HepG2 (cell line): ENCODE results near the gene ANKDD1A.

Experiments
- IRF2 ChIP-seq: IDR thresholded peaks from 2 replicates; pipeline ENCODE4 v1.6.1; 2018; ENCODE audit warnings: missing genetic modification reagents, missing compliant biosample characterization
- JUN ChIP-seq: sonication (generic); formaldehyde crosslinking; IDR thresholded peaks from 2 replicates; pipeline ENCODE4 v1.4.0; 2020; ENCODE audit warnings: mild to moderate bottlenecking, missing genetic modification reagents
- NFIC ChIP-seq: IDR thresholded peaks from 2 replicates; pipeline ENCODE4 v1.6.1; 2012; ENCODE audit warnings: mild to moderate bottlenecking, low read length, inconsistent platforms
- RAD21 ChIP-seq: fragments of 450-650 bp; formaldehyde crosslinking; IDR thresholded peaks from 2 replicates; pipeline ENCODE4 v1.5.0; 2020; ENCODE audit warnings: mild to moderate bottlenecking
- TF ChIP-seq, protein P1 (sequence below): sonication (generic); formaldehyde crosslinking; IDR thresholded peaks from 2 replicates; pipeline ENCODE4 v1.5.0; 2020; ENCODE audit warnings: mild to moderate bottlenecking, missing genetic modification reagents, moderate library complexity
- TF ChIP-seq, protein P2 (sequence below): sonication (generic); formaldehyde crosslinking; IDR thresholded peaks from 2 replicates; pipeline ENCODE4 v1.5.1; 2020; ENCODE audit warnings: missing genetic modification reagents, mild to moderate bottlenecking, borderline replicate concordance

DNA sequence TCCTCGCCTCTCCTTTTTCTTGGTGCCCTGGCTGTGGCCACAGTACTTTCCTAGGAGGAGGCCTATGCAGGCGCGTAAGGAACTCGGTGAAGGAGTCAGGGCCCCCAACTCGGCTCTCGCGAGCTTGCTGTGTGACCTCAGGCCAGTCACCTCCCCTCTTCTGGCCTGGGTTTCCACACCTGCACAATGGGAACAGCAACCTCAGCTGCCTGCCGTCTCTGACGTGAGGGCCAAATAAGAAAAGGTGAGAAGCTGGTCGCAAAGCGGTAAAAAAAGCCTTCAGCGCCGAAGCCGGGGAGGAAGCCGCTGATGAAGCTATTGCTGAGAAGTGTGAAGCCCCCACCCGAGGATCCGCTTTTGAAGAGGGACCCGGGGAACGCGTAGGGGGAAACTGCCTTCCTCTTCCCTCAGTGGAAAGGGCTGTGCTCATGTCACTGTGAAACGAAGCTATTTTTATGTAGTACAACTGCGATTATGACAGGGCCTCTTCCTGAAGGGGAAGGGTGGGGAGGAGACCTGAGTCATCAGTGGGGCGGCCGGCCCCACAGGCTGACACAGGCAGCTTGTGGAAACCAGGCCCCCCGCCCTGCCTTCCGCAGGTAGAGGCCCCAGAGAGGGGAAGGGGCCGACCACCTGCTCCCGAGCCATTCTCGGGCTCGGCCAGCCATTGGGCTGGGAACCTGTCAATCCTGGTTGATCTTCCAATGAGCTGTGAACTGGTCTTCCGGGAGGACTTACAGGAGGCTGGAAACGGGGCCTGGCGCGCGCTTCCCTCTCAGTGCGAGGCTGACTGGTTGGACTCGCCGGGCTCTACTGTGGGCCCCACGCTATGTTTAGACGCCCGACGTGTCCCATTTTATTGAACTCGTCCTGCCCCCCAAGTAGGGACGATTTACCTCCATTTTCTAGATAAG lies 18.0 kb upstream of the ANKDD1A start:
- TF ChIP-seq IRF2 (CRISPR knock-in tag) (no peak), RAD21 (CRISPR knock-in tag) (no peak), NFIC (no peak), JUN (CRISPR knock-in tag) (no peak)
- TF ChIP-seq, protein P1, sequence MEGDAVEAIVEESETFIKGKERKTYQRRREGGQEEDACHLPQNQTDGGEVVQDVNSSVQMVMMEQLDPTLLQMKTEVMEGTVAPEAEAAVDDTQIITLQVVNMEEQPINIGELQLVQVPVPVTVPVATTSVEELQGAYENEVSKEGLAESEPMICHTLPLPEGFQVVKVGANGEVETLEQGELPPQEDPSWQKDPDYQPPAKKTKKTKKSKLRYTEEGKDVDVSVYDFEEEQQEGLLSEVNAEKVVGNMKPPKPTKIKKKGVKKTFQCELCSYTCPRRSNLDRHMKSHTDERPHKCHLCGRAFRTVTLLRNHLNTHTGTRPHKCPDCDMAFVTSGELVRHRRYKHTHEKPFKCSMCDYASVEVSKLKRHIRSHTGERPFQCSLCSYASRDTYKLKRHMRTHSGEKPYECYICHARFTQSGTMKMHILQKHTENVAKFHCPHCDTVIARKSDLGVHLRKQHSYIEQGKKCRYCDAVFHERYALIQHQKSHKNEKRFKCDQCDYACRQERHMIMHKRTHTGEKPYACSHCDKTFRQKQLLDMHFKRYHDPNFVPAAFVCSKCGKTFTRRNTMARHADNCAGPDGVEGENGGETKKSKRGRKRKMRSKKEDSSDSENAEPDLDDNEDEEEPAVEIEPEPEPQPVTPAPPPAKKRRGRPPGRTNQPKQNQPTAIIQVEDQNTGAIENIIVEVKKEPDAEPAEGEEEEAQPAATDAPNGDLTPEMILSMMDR (CRISPR knock-in tag) = no peak
- TF ChIP-seq, protein P2, sequence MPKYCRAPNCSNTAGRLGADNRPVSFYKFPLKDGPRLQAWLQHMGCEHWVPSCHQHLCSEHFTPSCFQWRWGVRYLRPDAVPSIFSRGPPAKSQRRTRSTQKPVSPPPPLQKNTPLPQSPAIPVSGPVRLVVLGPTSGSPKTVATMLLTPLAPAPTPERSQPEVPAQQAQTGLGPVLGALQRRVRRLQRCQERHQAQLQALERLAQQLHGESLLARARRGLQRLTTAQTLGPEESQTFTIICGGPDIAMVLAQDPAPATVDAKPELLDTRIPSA = no peak
